ENCODE measurements around the gene RCAN3. TPM values are rescaled to one million over a fixed set of nuclear protein-coding genes. Genes with fewer than 3 reads are reported as not detected.

RCAN3 gene
- total and polyA plus RNA-seq, 2 of the 13 experiments (the other 11 are each of a cell fraction or from before 2014, with no cell fraction given) = 12.2 to 13.3 TPM

DNA sequence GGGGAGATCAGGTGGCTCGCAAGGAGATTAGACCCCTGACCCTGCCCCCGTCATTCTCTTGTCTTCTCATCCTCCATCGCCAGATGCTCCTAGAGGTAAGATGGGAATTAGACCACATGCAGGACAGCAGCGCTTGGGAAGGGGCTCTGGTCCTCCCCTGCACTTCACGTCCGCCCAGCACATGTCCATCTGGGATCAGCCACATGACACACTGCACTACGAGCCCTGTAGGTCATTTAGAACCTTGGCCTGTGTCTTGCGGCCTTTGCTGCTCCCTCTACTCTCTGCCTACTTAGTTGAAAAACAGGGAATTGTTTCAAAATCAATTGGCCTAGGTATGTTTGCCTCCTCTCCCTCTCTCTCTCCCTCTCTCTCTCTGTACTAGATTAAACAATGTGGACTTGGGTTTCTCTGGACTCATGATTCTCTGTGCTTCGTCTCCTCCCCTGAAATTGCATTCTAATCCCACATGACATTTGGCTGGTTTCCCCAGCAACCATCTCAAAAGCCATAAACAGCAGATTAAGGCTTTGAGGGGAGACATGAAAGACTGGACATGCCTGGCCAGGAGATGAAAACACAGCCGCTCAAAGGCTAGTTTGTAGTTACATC, 49.4 kb downstream of the RCAN3 start (continued):
- TF ChIP-seq, protein P1, sequence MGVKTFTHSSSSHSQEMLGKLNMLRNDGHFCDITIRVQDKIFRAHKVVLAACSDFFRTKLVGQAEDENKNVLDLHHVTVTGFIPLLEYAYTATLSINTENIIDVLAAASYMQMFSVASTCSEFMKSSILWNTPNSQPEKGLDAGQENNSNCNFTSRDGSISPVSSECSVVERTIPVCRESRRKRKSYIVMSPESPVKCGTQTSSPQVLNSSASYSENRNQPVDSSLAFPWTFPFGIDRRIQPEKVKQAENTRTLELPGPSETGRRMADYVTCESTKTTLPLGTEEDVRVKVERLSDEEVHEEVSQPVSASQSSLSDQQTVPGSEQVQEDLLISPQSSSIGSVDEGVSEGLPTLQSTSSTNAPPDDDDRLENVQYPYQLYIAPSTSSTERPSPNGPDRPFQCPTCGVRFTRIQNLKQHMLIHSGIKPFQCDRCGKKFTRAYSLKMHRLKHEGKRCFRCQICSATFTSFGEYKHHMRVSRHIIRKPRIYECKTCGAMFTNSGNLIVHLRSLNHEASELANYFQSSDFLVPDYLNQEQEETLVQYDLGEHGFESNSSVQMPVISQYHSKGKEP (CRISPR knock-in tag; IDR thresholded peaks at IDR 0.05) = no peak
- TF ChIP-seq TAF15 (IDR thresholded peaks at IDR 0.05; ENCODE audit: low read depth, low read length, poor library complexity, severe bottlenecking) (no peak), ZNF572 (CRISPR knock-in tag; IDR thresholded peaks at IDR 0.05) (no peak), ZC3H13 (CRISPR knock-in tag; IDR thresholded peaks at IDR 0.05) (no peak), ZNF878 (CRISPR knock-in tag; IDR thresholded peaks at IDR 0.05) (0 out of 2 replicates have a peak, but pooled peaks have one; percentile 71), E2F1 (CRISPR knock-in tag; IDR thresholded peaks at IDR 0.05) (no peak), ZNF562 (CRISPR knock-in tag; IDR thresholded peaks at IDR 0.05; ENCODE audit: borderline replicate concordance) (no peak), ZBTB1 (CRISPR knock-in tag; IDR thresholded peaks at IDR 0.05; ENCODE audit: borderline replicate concordance) (no peak), ZNF510 (CRISPR knock-in tag; IDR thresholded peaks at IDR 0.05; ENCODE audit: low read depth) (peak; percentile 92; the same call in 1 of the 2 replicates), POLR2G (IDR thresholded peaks at IDR 0.05; ENCODE audit: low read depth, low read length) (0 out of 2 replicates have a peak, but pooled peaks have one; percentile 31), LCORL (IDR thresholded peaks at IDR 0.05) (peak; percentile 43; the same call in 1 of the 2 replicates), LCORL (CRISPR knock-in tag; IDR thresholded peaks at IDR 0.05) (no peak; the same call in 1 of the 2 replicates), NR2F2 (IDR thresholded peaks at IDR 0.05; ENCODE audit: borderline replicate concordance, low read depth) (no peak), ZNF850 (CRISPR knock-in tag; conservative IDR thresholded peaks at IDR 0.05) (no peak), TBL1XR1 (IDR thresholded peaks at IDR 0.05; ENCODE audit: borderline replicate concordance, low read length, partially characterized antibody) (peak; percentile 17), SALL2 (CRISPR knock-in tag; IDR thresholded peaks at IDR 0.05) (no peak), ZNF589 (CRISPR knock-in tag; conservative IDR thresholded peaks at IDR 0.05) (no peak), ZNF556 (CRISPR knock-in tag; IDR thresholded peaks at IDR 0.05; ENCODE audit: borderline replicate concordance) (peak; percentile 79), RAD51 (IDR thresholded peaks at IDR 0.05; ENCODE audit: borderline replicate concordance) (no peak), SOX13 (IDR thresholded peaks at IDR 0.05) (0 out of 2 replicates have a peak, but pooled peaks have one; percentile 22), SOX13 (CRISPR knock-in tag; conservative IDR thresholded peaks at IDR 0.05 in 1 of 2, IDR thresholded peaks at IDR 0.05 in 1 of 2) (peak in 1 of 2 experiments; percentile 81; a peak in 2 of 4 replicates), ZNF775 (CRISPR knock-in tag; IDR thresholded peaks at IDR 0.05; ENCODE audit: borderline replicate concordance) (0 out of 2 replicates have a peak, but pooled peaks have one; percentile 53)
- TF ChIP-seq, protein P2, sequence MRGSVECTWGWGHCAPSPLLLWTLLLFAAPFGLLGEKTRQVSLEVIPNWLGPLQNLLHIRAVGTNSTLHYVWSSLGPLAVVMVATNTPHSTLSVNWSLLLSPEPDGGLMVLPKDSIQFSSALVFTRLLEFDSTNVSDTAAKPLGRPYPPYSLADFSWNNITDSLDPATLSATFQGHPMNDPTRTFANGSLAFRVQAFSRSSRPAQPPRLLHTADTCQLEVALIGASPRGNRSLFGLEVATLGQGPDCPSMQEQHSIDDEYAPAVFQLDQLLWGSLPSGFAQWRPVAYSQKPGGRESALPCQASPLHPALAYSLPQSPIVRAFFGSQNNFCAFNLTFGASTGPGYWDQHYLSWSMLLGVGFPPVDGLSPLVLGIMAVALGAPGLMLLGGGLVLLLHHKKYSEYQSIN (CRISPR knock-in tag; IDR thresholded peaks at IDR 0.05; ENCODE audit: borderline replicate concordance) = no peak
- TF ChIP-seq, protein P3, sequence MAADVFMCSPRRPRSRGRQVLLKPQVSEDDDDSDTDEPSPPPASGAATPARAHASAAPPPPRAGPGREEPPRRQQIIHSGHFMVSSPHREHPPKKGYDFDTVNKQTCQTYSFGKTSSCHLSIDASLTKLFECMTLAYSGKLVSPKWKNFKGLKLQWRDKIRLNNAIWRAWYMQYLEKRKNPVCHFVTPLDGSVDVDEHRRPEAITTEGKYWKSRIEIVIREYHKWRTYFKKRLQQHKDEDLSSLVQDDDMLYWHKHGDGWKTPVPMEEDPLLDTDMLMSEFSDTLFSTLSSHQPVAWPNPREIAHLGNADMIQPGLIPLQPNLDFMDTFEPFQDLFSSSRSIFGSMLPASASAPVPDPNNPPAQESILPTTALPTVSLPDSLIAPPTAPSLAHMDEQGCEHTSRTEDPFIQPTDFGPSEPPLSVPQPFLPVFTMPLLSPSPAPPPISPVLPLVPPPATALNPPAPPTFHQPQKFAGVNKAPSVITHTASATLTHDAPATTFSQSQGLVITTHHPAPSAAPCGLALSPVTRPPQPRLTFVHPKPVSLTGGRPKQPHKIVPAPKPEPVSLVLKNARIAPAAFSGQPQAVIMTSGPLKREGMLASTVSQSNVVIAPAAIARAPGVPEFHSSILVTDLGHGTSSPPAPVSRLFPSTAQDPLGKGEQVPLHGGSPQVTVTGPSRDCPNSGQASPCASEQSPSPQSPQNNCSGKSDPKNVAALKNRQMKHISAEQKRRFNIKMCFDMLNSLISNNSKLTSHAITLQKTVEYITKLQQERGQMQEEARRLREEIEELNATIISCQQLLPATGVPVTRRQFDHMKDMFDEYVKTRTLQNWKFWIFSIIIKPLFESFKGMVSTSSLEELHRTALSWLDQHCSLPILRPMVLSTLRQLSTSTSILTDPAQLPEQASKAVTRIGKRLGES (CRISPR knock-in tag; IDR thresholded peaks at IDR 0.05; ENCODE audit: borderline replicate concordance) = no peak

Measured in HepG2 (cell line).